GM12891 (cell line): ENCODE data around the gene RBBP4.
"Not testable (repeated sequence)": the region's sequence is repeated elsewhere in the genome, so short reads cannot be mapped to it uniquely, and the experiment has no call there.

ENCODE experiments used
- POLR2A ChIP-seq: IDR thresholded peaks from 2 replicates; pipeline ENCODE4 v1.6.1; 2011; ENCODE audit warnings: low read depth, low read length, control low read depth
- POLR2AphosphoS5 ChIP-seq: IDR thresholded peaks from 2 replicates; pipeline ENCODE4 v1.6.1; 2011; ENCODE audit warnings: low read depth, low read length, control low read depth
- POU2F2 ChIP-seq: IDR thresholded peaks from 2 replicates; pipeline ENCODE4 v1.6.1; 2011; ENCODE audit warnings: low read depth, mild to moderate bottlenecking, control low read depth, low read length, moderate library complexity
- SPI1 ChIP-seq: IDR thresholded peaks from 2 replicates; pipeline ENCODE4 v1.6.1; 2011; ENCODE audit warnings: low read depth, low read length, control low read depth
- TAF1 ChIP-seq: IDR thresholded peaks from 2 replicates; pipeline ENCODE4 v1.6.1; 2011; ENCODE audit warnings: low read depth, low read length, control low read depth

DNA sequence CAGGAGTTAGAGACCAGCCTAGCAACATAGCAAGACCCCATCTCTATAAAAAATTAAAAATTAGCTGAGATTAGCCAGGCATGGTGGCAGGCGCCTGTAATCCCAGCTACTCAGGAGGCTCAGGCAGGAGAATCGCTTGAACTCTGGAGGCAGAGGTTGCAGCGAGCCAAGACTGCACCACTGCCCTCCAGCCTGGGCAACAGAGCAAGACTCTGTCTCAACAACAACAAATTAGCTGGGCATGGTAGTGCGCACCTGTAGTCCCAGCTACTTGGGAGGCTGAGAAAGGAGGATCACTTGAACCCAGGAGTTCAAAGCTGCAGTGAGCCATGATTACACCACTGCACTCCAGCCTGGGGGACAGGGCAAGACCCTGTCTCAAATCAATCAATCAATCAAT lies 20.8 kb upstream of the RBBP4 start:
- not testable (repeated sequence) for TF ChIP-seq POLR2AphosphoS5, POLR2A, TAF1, POU2F2, SPI1
